GM18505 (cell line): ENCODE results near the gene NETO1.

Experiments
- ATAC-seq: cut with Tn5 transposase; IDR thresholded peaks from one replicate; pipeline ENCODE4 v1.9.1; 2021; ENCODE audit not compliant: unreplicated experiment
- POLR2A ChIP-seq: IDR thresholded peaks from 4 replicates; pipeline ENCODE4 v1.6.1; 2011; ENCODE audit warnings: borderline replicate concordance; ENCODE audit not compliant: insufficient read depth, insufficient read length; ENCODE audit errors: extremely low read depth

Gene NETO1

GRCh38 chr18:72866901-72867745 is 664 bp downstream of the NETO1 start:
- peak; percentile 22 for ATAC-seq
- no peak for TF ChIP-seq POLR2A

GRCh38 chr18:72866442-72866900 is 1.3 kb downstream of the NETO1 start:
- TF ChIP-seq POLR2A, result no peak
- ATAC-seq, result no peak

- no peak for ATAC-seq
- no peak for TF ChIP-seq POLR2A
Measured at GRCh38 chr18:72863754-72864153, 4.0 kb downstream of the NETO1 start.

- TF ChIP-seq POLR2A, result no peak
- ATAC-seq, result no peak
Measured at GRCh38 chr18:72859088-72859487, 8.7 kb downstream of the NETO1 start.

- TF ChIP-seq POLR2A, result no peak
- no peak for ATAC-seq
Measured at GRCh38 chr18:72849671-72850070, 18.1 kb downstream of the NETO1 start.

GRCh38 chr18:72848503-72849237 is 19.1 kb downstream of the NETO1 start:
- ATAC-seq, result no peak
- TF ChIP-seq POLR2A, result no peak

- no peak for TF ChIP-seq POLR2A
- no peak for ATAC-seq
Measured at GRCh38 chr18:72847771-72848170, 20.0 kb downstream of the NETO1 start.

- no peak for TF ChIP-seq POLR2A
- no peak for ATAC-seq
Measured at GRCh38 chr18:72846736-72847533, 20.9 kb downstream of the NETO1 start.

GRCh38 chr18:72843743-72844142 is 24.0 kb downstream of the NETO1 start:
- TF ChIP-seq POLR2A, result no peak
- ATAC-seq, result no peak

- no peak for ATAC-seq
- TF ChIP-seq POLR2A, result no peak
Measured at GRCh38 chr18:72840109-72840508, 27.7 kb downstream of the NETO1 start.

GRCh38 chr18:72834731-72835130 is 33.1 kb downstream of the NETO1 start:
- no peak for TF ChIP-seq POLR2A
- ATAC-seq, result no peak

- ATAC-seq, result no peak
- TF ChIP-seq POLR2A, result no peak
Measured at GRCh38 chr18:72833471-72833870, 34.3 kb downstream of the NETO1 start.

GRCh38 chr18:72830109-72830508 is 37.7 kb downstream of the NETO1 start:
- ATAC-seq, result no peak
- no peak for TF ChIP-seq POLR2A
